Hematopoietic multipotent progenitor cell treated with erythropoietin and hydrocortisone succinate and interleukin-3 and kit ligand, for 6 days (in vitro differentiated cells): ENCODE results near the gene FOSL1.

Source experiments
- DNase-seq: peaks from one replicate; pipeline ENCODE4 v3.0.0-alpha.2; 2015

Gene FOSL1

GRCh38 chr11:65919141-65919572 is 19.0 kb upstream of the FOSL1 start, which contains the start of gene DRAP1:
Gene DRAP1, plus strand, starts transcription at chr11:65919426. Its CDS starts 76 bp downstream, at chr11:65919502.
- DNase-seq: peak; percentile 99

- peak; percentile 61 for DNase-seq
Measured at GRCh38 chr11:65918211-65919140, 18.3 kb upstream of the FOSL1 start, which contains the start of gene C11orf68. Gene C11orf68, minus strand, starts transcription at chr11:65919062. Its CDS starts 31 bp downstream, at chr11:65919031.

- DNase-seq: no peak
Measured at GRCh38 chr11:65917434-65918210, 17.4 kb upstream of the FOSL1 start.

- DNase-seq: no peak
Measured at GRCh38 chr11:65917077-65917433, 16.9 kb upstream of the FOSL1 start.

- DNase-seq: no peak
Measured at GRCh38 chr11:65916391-65916790, 16.2 kb upstream of the FOSL1 start.

- DNase-seq: peak; percentile 68
Measured at GRCh38 chr11:65915821-65916251, 15.6 kb upstream of the FOSL1 start.

GRCh38 chr11:65915101-65915820 is 15.1 kb upstream of the FOSL1 start:
- DNase-seq: no peak

- no peak for DNase-seq
Measured at GRCh38 chr11:65912845-65913244, 12.7 kb upstream of the FOSL1 start.

GRCh38 chr11:65911682-65912568 is 11.7 kb upstream of the FOSL1 start:
- no peak for DNase-seq

- no peak for DNase-seq
Measured at GRCh38 chr11:65907878-65908277, 7.7 kb upstream of the FOSL1 start.

- DNase-seq: peak; percentile 93
Measured at GRCh38 chr11:65906602-65907001, 6.4 kb upstream of the FOSL1 start.

- DNase-seq: no peak
Measured at GRCh38 chr11:65903715-65904114, 3.5 kb upstream of the FOSL1 start.

- no peak for DNase-seq
Measured at GRCh38 chr11:65903068-65903481, 2.9 kb upstream of the FOSL1 start.

- DNase-seq: no peak
Measured at GRCh38 chr11:65900899-65901180, 652 bp upstream of the FOSL1 start.

- DNase-seq: peak; percentile 80
Measured at GRCh38 chr11:65899356-65900124, 648 bp downstream of the FOSL1 start.

GRCh38 chr11:65898656-65899355 is 1.4 kb downstream of the FOSL1 start:
- DNase-seq: no peak

GRCh38 chr11:65897020-65897471 is 3.1 kb downstream of the FOSL1 start:
- DNase-seq: no peak

- no peak for DNase-seq
Measured at GRCh38 chr11:65896034-65896999, 3.9 kb downstream of the FOSL1 start.

GRCh38 chr11:65895482-65895981 is 4.7 kb downstream of the FOSL1 start:
- DNase-seq: no peak
